ENCODE results near the gene CTNND2.

The CTNND2 gene

GRCh38 chr5:10969684-10970180 is 934.5 kb downstream of the CTNND2 start:
- no peak for DNase-seq

DNA sequence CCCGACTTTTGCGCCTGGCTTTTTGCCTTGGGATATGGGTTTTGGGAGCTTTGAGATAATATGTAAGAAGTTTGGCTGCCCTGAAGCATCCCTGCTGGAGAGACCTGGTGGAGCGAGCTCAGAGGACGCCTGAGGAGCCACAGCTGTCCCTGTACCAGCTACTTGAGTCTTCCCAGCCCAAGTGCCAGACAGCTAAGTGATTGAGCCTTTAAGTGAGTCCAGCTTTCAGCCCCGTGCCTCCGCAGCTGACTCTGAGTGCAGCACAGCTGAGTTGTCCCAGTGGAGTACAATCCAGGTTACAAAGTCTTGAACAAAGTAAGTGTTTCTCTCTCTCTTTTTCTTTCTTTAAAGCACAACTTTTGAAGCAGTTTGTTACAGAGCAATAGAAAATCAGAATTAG is 939.4 kb downstream of the CTNND2 start:
- no peak for DNase-seq

- DNase-seq = no peak
Observed at GRCh38 chr5:10958728-10959127, 945.5 kb downstream of the CTNND2 start.

- DNase-seq = no peak
Observed at GRCh38 chr5:10949856-10950630, 954.2 kb downstream of the CTNND2 start.

DNA sequence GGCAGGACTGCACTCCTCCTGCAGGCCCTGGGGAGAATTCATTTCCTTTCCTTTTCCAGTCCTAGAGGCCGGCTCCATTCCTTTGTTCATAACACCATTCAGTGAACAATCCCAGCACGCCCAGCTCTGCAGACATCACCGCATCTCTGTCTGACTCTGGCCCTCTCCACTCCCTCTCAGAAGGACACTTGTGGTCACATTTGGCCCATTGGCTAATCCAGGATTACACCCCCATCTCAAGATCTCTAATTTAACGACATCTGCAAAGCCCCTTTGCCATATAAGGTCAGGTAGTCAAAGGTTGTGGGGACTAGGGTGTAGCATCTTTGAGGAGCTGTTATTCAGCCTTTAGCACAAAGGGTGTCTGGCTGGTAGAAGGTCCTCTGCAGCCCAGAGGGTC is 958.2 kb downstream of the CTNND2 start:
- DNase-seq = no peak

GRCh38 chr5:10941900-10942299 is 962.3 kb downstream of the CTNND2 start:
- no peak for DNase-seq

DNA sequence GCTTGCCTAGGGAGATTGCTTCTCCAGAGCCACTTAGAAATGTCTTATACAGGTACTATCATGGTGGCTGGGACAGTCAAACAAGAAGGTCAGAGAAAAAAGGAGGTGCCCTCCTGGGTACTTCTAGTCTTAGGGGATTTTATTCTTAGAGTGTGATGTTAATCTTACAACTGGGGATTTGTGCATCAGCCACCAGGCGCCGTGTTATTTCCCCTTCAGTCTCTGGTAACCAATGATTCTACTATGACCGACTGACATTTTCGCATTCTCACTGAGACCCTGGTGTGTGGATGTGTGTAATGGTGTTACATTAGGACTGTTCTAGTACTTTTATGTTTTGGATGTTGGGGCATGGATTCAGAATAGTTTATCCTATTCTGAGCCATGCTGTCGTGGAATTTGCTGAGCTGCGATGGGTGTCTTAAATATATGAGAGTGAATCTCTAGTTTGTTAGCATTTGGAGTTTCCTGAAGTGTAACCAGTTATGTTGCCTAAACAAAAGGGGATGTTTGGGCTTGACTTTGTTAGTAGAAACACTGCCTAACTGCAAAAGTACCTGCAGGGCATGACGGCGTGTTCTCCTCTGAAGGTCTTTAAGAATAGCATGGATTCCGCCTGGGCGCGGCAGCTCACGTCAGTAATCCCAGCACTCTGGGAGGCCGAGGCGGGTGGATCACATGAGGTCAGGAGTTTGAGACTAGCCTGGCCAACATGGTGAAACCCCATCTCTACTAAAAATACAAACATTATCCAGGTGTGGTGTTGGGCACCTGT is 968.0 kb downstream of the CTNND2 start:
- DNase-seq = no peak

DNA sequence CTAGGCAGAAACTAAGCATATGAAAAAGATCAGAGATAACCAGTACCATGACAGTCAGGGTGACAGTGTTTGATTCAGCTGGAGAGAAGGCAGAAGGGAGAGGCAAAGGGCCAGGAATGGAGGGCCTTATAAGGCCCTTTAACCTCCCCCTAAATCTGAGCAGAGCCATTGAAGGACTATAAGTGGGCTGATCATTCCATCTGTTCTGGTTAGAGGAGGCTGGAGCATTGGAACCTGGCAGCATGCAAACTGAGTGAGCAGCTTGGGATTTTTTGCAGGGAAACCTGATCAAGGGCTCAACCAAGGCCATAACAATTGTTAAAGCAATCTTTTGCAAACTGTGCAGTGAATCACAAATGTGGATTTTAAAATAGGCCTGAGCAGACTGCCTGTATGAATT is 968.7 kb downstream of the CTNND2 start:
- DNase-seq = no peak

GRCh38 chr5:10934783-10935355 is 969.4 kb downstream of the CTNND2 start:
- no peak for DNase-seq

DNA sequence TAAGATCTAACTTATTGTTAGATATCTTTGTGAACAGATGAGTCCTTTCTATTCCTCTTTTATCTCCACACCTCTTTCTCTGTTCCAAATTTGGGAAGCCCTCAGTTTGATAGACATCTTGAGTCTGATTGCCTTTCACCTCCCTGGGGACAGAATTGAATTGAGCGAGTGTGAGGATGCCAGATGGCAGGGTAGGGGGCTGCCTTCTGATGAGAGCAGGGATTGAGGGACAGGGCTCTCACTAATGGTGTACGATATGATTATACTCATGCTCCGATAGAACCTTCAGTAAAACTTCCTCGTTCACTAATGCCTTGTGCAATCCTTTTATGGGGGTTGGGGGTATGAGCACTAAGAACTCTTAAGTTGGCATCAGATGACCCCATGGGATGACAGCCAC is 971.1 kb downstream of the CTNND2 start:
- DNase-seq = no peak

DNA sequence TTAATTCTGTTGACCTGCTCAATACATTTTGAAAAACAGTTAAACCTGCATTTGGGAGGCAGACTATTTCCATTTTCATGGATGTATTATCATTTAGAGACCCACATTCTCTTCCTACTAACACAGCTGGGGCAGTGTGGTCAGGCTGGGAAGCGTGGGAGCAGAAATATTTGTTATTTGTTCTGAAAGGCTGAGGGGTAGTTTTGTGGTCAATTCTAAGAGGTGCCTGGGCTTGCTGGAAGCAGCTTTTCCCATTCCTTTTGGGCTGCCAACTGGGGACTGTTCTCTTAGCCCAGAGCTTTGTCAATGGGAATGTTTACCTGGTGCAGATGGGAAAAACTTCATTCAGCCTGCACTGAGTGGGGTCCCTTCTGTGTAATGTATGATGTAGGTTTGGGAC is 971.8 kb downstream of the CTNND2 start:
- DNase-seq = no peak

DNA sequence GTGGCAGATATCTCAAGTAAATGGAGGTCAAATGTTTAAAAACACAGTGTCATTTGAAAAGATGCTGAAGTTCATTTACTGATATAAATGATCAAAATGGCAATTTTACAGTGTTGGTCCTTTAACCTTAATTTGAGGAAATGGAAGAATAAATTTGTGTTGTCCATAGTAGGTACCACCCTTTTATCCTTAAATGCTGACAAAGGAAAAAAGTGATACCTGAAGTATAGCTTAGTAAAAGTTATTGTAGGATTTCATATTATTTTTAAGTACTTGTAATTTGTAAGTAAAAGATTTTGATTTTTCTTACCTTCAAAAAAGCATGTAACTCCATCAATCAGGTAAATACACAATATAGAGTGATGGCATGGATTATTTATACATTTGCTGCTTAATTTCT is 976.6 kb downstream of the CTNND2 start:
- DNase-seq = no peak

DNA sequence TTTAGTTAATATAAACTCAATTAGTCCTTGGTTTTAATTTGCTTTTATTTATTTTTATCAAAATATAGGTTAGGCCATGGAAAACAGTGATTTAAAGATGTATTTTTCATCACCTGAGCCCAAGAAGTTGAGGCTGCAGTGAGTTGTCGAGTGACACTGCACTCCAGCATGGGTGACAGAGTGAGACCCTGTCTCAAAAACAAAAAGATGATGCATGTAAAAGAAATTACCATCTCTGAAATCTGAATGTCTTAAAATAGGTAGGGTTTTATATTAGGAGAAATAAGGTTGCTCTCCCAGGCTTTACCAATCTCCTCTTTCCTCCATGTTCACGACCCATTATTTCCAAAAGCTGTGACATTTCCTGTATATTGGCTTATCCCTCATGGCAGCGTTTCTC is 980.9 kb downstream of the CTNND2 start:
- no peak for DNase-seq
